NCI-H526 treated with DMSO at 0.1 percent for 48 hours (cell line): Measurements from ENCODE around the gene MAST3.
A peak's percentile ranks its signal among the peaks of the same experiment; 100 is the strongest.

Source experiments
- DNase-seq: peaks from one replicate; lab custom pipeline; 2025; lab: John Stamatoyannopoulos, UW

The MAST3 gene

DNA sequence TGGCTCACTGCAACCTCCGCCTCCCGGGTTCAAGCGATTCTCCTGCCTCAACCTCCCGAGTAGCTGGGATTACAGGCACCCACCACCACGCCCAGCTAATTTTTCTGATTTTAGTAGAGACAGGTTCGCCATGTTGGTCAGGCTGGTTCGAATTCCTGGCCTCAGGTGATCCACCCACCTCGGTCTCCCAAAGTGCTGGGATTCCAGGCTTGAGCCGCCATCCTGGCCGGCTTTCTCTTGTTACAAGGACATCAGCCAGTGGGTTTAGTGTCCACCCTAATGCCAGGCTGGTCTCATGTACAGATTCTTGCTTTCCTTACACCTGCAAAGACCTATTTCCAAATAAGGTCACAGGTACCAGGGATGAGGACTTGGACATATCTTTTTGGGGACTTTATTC is 62.2 kb downstream of the MAST3 start:
- DNase-seq: no peak

DNA sequence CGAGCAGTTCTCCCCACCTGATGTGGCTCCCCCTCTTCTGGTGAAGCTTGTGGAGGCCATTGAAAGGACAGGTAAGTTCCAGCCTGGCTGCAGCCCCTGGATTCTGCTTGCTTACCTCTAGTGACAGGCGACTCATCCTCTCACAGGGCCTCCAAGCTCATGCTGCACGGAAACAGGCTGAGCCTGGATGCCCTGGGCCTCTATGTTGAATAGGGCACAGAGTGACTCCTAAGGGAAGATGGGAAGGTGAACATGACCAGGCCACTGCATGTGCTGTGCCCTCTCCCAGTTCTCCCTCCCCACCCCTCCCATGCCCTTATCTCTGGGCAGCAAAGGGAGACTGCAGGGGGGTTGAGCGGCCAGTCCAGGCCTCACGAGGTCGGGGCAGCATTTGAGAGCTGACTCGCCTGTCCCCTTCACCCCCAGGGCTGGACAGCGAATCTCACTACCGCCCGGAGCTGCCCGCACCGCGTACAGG is 63.0 kb downstream of the MAST3 start:
- no peak for DNase-seq

DNA sequence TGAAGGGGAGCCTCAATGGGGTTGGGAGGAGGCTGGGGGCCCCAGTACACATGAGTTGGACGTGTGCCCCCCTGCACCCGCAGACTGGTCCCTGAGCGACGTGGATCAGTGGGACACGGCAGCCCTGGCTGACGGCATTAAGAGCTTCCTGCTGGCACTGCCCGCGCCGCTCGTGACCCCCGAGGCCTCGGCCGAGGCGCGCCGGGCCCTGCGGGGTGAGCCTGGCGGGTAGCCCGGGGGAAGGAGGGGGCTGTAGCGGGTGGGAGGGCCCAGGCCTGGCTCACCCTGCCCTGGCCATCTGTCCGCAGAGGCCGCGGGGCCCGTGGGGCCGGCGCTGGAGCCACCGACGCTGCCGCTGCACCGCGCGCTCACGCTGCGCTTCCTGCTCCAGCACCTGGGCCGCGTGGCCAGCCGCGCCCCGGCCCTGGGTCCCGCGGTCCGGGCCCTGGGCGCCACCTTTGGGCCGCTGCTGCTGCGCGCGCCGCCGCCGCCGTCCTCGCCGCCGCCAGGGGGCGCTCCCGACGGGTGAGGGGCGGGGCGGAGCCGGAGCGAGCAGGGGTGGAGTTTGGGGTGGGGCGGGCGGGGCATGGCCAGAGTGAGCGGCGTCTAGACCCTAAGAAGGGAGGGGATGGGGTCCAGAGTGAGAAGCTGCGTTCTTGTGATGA is 63.5 kb downstream of the MAST3 start:
- no peak for DNase-seq

DNA sequence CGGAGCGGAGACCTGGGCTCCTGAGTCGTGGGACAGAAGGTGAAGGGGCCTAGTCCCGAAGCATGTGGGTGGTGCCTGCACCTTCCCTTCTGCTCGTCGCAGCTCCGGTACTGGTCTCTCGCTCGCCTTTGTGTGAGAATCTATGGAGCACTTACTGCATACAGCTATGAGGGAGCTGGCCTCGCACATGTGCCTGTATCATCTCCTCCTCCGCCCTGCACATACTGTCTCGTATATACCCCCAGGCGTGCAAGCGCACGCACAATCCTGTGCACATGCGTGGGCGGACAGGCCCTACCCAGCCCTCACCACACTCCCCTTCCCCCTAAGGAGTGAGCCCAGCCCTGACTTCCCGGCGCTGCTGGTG is 64.0 kb downstream of the MAST3 start:
- no peak for DNase-seq

DNA sequence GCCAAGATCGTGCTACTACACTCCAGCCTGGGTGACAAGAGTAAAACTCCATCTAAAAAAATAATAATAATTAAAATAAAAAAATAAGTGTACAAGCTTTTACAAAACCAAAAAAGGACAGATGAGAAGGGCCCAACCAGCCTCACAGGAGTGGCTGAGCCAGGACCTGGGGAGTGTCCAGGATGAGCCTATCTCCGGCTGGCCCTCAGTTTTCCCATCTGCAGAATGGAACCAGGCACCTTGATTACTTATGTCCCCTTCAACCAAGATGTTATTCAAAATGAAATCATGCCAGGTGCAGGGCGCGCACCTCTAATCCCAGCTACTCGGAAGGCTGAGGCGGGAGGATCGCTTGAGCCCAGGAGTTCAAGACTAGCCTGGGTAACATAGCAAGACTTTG is 66.5 kb downstream of the MAST3 start:
- no peak for DNase-seq

DNA sequence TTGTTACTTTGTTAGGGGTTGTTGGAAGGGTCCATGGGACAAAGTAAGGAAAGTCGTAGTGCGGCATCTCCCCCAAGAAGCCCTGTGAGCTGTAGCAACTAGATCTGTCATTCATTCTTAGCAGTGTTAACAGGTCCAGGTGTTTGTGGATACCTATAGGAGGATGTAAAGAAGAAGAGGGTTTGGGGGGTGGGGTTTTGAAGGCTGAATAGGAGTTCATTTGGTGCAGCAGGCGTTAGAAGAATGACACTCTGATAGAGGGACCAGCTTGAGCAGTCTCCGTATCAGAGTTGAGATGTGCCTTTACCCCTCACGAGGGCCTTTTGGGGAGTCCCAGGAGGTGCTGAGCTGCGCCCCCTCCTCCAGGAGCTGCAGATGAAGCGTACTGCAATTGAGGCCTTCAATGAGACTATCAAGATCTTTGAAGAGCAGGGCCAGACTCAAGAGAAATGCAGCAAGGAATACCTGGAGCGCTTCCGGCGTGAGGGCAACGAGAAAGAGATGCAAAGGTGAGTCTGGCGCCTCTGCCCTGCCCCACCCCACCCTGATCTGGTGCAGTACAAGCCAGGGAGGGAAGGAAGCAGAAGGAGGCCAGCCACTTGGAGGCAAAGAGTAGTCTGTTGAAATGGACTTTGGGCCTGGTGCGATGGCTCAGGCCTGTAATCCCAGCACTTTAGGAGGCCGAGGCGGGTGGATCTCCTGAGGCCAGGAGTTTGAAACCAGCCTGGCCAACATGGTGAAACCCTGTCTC is 68.4 kb downstream of the MAST3 start:
- DNase-seq: no peak

DNA sequence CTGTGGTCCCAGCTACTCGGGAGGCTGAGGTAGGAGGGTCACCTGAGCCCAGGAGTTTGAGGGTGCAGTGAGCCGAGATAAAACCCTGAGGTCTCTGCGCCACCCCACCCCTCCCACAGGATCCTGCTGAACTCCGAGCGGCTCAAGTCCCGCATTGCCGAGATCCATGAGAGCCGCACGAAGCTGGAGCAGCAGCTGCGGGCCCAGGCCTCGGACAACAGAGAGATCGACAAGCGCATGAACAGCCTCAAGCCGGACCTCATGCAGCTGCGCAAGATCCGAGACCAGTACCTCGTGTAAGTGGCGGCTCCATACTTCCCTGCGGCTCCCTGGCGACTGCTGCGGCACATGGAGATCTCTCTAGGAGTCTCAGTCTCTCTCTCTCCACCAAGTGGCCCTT is 69.4 kb downstream of the MAST3 start:
- no peak for DNase-seq

DNA sequence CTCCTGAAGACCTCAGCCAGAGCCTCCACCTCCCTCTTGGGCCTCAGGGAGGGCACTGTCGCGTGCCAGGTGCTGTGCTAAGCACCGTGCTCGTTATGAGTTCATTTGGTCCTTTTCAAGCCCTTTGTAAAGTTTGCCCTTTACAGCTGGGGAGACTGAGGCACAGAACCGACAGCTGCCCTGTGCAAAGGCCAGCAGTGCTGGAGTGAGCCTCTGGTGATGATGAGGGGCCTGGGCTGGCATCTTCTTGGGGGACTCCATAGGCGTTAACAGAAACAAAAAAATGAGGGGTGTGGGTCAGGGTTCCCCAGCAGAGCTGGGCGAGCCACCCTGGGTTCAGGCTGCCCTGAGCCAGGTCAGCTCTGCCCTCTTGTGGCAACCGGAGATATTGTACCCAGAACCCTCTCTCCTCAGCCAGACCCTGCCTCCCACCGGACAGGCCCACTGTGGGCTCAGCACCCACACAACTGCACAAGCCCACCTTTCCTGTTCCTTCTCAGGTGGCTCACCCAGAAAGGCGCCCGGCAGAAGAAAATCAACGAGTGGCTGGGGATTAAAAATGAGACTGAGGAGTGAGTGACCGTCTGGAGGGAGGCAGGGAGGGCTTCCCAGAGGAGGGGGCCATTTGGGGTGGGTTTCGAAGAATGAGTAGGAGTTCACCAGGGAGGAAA is 70.5 kb downstream of the MAST3 start:
- DNase-seq: no peak

DNA sequence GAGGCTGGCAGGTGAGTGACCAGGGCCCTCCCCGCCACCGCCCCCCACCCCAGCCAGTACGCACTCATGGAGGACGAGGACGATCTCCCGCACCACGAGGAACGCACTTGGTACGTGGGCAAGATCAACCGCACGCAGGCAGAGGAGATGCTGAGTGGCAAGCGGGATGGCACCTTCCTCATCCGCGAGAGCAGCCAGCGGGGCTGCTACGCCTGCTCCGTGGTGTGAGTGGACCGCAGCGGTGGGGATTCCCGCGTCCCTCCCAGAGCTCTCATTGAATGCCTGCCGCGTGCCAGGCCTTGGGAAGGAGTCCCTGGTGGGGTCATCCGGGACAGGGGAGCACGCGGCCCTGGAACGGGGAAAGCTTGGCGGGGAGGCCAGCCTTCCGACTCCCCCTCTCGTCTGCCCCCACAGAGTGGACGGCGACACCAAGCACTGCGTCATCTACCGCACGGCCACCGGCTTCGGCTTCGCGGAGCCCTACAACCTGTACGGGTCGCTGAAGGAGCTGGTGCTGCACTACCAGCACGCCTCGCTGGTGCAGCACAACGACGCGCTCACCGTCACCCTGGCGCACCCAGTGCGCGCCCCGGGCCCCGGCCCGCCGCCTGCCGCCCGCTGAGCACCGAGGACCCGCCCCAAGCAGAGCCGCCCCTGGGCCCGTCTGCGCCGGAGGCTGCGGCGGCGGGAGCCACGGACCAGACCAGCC is 71.2 kb downstream of the MAST3 start:
- no peak for DNase-seq

DNA sequence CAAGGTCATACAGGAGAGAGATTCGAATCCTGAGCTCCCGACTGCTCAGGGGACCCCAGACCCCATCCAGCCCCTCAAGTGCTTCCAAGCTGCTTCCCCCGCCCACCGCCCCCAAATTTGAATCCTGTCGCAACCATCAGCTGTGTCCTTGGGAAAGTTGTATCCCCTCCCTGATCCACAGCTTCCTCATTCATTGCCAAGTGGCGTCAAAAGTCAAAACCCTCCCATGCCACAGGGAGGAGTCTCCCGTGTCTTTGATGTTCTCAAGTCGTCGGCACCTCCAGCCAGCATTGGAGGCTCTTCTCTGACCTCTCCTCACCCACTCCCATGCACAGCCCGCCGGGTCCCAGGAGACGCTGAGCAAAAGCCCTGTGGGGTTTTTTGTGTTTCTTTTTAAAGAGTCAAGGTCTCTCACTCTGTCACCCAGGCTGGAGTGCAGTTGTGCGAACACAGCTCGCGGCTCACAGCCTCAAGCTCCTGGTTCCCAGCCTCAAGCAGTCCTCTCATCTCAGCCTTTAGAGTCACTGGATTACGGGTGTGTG is 73.2 kb downstream of the MAST3 start:
- DNase-seq: no peak

DNA sequence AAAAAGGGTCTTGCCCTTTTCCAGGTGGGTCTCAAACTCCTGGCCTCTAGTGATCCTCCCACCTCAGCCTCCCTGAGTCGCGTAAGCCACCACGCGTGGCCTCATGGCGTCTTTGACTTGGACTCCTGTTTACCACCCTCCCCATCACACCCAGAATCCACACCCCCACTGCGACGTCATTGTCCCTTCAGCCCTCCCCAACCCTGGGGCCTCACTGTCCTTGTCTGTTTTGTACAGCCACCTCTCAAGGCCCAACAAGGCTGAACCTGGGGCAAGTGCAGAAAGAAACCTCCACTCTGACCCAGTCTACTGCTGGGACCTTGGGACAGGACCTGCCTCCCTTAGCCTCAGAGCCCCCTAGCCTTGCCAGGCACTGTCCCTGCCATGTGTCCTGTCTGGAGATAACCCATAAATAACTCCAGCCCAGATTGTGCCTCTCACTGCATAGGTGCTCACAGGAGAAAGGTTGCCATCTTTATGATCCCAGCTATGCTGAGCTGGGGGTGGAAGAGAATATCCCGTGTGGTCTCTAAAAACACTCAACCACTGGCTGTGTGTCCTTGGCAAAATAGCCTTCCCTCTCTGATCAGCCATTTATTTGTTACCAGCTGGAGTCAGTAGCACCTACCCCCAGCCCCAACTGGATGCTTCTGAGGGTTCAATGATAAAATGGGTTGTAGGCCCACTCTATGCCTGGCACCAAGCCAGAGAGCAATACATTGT is 74.2 kb downstream of the MAST3 start:
- no peak for DNase-seq

DNA sequence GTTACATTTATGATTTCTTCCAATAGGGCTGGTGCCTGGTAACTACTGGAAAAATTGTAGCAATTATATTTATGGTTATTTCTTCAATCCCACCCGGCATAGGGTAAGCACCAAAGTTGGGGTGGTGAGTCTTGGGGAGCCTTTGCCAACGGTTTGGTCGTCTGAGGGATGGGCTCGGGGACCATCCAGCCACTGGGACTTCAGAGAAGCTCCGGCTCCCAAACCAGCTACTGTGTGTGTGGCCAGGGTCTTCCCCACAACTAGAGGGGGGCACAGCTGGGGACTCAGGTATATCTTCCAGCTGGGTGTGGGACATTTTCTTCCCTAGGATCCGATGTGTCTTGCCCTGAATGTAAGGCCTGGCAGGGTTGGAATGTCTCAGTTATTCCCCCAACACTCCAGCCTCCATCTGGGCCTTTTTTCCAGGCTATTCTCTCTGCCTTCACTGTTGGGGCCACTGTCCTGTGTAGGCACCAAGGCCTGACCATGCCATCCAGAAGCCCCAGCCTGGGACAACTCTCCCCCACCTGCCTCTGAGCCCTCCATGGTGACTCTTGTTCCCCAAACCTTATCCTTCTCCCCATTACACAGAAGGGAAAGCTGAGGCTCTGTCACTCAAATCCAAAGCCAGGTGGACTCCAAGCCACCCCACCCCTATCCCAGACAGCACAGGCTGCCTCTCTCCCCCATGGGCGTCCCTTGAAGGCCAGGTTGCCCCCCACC is 74.9 kb downstream of the MAST3 start:
- no peak for DNase-seq

DNA sequence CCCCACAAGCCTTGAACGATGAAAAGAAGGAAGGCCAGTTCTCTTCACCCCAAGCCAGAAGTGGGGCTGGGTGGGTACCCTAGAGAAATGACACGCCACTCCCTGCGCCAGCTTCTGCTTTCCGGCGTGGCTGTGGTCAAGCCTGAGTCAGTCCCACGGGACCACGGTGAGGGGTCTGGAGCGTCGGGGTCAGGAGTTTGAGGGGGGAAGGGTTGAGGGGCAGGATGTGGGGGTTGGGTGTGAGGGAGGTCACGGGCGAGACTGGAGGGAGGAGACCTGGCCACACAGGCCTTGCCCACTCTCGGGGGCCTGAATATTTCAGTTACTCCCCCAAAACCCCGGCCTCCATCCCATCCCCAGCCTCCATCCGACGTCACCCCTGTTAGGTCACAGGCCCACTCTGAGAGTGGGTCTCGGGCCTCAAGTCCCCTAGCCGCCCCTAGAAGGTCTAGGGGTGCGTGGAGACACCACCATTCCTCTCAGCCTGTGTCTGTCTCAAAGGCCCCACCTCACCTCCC is 75.5 kb downstream of the MAST3 start:
- no peak for DNase-seq

DNA sequence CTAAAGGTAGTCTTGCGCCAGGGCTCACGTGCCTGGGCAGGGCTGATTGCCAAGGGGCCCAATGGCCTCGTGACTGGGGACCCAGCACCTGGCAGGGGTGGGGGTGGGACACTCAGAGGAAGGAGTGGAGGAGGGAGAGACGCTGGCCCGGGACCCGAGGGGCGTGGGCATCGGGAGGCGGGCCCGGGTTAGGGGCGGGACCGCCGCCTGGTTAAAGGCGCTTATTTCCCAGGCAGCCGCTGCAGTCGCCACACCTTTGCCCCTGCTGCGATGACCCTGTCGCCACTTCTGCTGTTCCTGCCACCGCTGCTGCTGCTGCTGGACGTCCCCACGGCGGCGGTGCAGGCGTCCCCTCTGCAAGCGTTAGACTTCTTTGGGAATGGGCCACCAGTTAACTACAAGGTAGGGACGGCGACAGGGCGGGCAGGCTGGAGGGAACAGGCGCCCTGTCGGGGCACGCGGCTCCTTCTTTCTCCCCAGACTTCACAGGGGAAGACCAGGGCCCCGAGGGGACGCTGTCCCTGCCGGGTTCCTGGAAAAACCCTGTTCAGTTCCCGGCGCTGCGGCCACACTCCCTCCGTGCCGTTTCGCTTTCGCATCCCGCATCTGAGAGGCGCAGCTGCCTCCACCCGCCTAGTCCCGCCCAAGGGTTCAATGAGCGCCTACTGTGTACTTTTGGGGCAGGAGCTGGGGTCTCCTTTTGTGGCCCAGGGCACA is 76.2 kb downstream of the MAST3 start, which contains the start of gene IFI30:
Gene IFI30, plus strand, starts transcription at position 242 of the 717 bp plus-strand sequence. Its CDS starts 29 bp downstream, at position 271.
- no peak for DNase-seq

DNA sequence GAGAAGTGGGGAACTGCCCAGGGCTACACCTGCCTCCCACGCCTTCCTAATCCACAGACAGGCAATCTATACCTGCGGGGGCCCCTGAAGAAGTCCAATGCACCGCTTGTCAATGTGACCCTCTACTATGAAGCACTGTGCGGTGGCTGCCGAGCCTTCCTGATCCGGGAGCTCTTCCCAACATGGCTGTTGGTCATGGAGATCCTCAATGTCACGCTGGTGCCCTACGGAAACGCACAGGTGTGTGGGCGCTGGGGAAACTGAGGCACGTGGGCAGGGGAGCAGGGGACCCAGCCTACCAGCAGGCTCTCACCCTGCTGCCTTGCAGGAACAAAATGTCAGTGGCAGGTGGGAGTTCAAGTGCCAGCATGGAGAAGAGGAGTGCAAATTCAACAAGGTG is 77.4 kb downstream of the MAST3 start:
- no peak for DNase-seq

DNA sequence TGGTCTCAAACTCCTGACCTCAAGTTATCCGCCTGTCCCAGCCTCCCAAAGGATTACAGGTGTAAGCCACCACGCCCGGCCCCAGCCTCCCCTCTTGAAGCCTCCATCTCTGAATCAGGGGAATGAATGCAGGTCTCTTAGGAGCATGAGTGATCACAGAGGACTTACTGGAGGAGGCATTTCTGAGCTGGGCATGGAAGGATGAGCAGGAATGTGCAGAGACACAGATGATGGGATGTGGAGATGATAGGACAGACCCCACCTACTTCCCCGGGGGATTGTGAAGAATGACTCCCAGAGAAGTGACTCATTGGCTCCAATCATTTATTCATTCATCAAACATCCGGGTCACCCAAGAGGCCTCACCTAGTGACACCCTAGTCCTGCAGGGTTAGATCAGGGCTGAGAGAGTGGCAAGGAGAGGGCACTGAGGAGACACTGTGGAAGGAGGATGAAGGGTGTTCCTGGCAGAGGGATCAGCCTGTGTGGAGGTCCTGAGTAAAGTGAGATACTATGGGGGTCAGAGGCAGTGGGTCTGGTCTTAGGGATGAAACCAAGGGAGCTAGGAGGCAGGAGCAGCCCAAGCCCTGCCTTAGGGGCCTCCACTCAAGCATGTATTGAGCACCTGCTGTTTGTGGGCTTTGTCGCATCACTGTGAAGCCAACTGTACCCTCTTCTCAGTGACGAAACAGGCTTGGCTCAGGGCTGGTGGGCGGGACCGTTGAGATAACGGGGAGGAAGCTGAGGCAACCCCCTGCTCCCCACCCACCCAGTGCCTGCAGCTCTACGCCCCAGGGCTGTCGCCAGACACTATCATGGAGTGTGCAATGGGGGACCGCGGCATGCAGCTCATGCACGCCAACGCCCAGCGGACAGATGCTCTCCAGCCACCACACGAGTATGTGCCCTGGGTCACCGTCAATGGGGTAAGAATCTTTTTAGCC is 79.1 kb downstream of the MAST3 start:
- no peak for DNase-seq

DNA sequence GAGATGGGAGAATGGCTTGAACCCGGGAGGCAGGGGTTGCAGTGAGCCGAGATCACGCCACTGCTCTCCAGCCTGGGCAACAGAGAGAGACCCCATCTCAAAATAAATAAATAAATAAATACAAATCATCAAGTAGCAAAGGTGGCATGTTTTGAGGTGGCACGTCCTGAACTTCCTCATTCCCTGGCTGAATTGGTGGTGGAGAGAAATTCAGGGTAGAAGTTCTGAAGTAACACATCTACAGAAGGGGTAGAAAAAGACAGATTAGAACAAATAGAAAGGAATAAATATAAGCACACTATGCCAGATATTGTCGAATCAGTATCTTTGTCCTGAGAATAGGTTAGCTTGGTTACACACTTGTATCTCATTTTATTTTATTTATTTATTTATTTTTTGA is 82.4 kb downstream of the MAST3 start:
- no peak for DNase-seq

DNA sequence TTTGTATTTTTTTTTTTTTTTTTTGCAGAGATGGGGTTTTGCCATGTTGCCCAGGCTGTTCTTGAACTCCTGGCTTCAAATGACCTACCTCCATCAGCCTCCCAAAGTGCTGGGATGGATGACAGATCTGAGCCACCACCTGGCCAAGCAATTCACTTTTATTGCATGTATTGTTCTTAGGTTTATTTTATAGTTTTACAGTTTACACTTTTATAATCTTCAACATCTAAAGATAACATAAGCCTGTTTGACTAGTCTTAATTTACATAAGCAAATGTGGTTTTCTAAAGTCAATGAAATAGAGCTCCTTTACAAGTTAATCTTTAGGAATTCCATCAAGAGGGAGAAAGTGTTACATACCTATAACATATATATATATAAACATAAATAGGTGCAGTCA is 86.0 kb downstream of the MAST3 start:
- peak; percentile 20 for DNase-seq

DNA sequence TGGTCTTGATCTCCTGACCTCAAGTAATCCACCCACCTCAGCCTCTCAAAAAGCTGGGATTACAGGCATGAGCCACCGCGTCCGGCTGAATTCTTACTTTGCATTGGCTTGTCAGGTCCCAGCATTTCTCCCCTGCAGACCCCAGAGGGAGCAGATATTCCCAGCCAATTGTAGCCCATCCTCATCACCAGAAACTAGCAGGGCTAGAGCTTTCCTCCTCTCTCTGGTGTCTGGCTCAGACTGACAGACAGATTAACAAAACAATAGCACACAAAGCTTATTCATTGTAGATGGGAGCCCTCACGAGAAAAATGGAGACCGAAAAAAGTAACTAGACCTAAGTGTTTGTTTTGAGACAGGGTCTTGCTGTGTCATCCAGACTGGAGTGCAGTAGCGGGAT is 88.0 kb downstream of the MAST3 start:
- DNase-seq: no peak
